Measurements from ENCODE around the gene TNMD. TPM values are rescaled to one million over a fixed set of nuclear protein-coding genes. Genes with fewer than 3 reads are reported as not detected.

The TNMD gene
- total RNA-seq, 1 donor from 2014 or later: 1.5 TPM

- Mint-ChIP-seq H3K4me3 (ENCODE audit: unreplicated experiment) (no peak overlapping the region), H3K4me1 (ENCODE audit: low read depth) (no peaks in the 10 kb centered on the region), H3K36me3 (ENCODE audit: low read depth) (no peaks in the 10 kb centered on the region), H3K27me3 (ENCODE audit: low read depth) (no peaks in the 10 kb centered on the region), H3K27ac (ENCODE audit: unreplicated experiment) (no peak overlapping the region), H3K9me3 (ENCODE audit: low read depth) (no peaks in the 10 kb centered on the region)
- TF ChIP-seq, protein P1, sequence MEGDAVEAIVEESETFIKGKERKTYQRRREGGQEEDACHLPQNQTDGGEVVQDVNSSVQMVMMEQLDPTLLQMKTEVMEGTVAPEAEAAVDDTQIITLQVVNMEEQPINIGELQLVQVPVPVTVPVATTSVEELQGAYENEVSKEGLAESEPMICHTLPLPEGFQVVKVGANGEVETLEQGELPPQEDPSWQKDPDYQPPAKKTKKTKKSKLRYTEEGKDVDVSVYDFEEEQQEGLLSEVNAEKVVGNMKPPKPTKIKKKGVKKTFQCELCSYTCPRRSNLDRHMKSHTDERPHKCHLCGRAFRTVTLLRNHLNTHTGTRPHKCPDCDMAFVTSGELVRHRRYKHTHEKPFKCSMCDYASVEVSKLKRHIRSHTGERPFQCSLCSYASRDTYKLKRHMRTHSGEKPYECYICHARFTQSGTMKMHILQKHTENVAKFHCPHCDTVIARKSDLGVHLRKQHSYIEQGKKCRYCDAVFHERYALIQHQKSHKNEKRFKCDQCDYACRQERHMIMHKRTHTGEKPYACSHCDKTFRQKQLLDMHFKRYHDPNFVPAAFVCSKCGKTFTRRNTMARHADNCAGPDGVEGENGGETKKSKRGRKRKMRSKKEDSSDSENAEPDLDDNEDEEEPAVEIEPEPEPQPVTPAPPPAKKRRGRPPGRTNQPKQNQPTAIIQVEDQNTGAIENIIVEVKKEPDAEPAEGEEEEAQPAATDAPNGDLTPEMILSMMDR (IDR thresholded peaks at IDR 0.05): no peak
- no peak for DNase-seq (ENCODE audit: low spot score)
These were observed 38.3 kb downstream of the TNMD start for GRCh38 chrX:100623001-100623400.

- no peaks in the 10 kb centered on the region for H3K9me3 Mint-ChIP-seq (ENCODE audit: low read depth)
- H3K4me3 Mint-ChIP-seq (ENCODE audit: unreplicated experiment): no peak overlapping the region
- TF ChIP-seq, protein P1 (IDR thresholded peaks at IDR 0.05): no peak
- H3K36me3 Mint-ChIP-seq (ENCODE audit: low read depth): peaks cover 4% of the 10 kb centered on the region
- no peaks in the 10 kb centered on the region for H3K4me1 Mint-ChIP-seq (ENCODE audit: low read depth)
- DNase-seq (ENCODE audit: low spot score): no peak
- no peaks in the 10 kb centered on the region for H3K27me3 Mint-ChIP-seq (ENCODE audit: low read depth)
- no peak overlapping the region for H3K27ac Mint-ChIP-seq (ENCODE audit: unreplicated experiment)
These were observed 41.3 kb downstream of the TNMD start for GRCh38 chrX:100625985-100626491.

DNA sequence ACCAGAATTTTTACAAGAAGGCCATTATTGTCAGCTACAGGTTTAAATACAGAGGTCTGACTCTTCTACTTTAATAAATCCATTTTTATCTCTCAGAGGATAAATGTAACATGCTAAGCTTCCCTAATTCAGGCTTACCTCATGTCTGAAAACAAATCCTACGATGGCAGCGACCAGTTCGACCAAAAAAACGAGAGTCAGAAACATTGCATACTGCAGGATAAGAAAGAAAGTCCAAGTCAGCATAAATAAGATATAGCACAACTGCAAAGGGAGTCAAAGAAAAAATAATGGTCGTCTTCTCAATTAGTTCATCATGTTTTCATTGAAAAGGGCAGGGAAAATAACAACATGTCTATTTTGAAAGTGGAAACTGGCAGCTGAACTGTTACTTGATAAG, 50.3 kb downstream of the TNMD start:
- DNase-seq (ENCODE audit: low spot score): no peak
- peaks cover 4% of the 10 kb centered on the region for H3K36me3 Mint-ChIP-seq (ENCODE audit: low read depth)
- H3K4me3 Mint-ChIP-seq (ENCODE audit: unreplicated experiment): no peak overlapping the region
- H3K9me3 Mint-ChIP-seq (ENCODE audit: low read depth): no peaks in the 10 kb centered on the region
- peaks cover 21% of the 10 kb centered on the region for H3K4me1 Mint-ChIP-seq (ENCODE audit: low read depth)
- no peak overlapping the region for H3K27ac Mint-ChIP-seq (ENCODE audit: unreplicated experiment)
- no peaks in the 10 kb centered on the region for H3K27me3 Mint-ChIP-seq (ENCODE audit: low read depth)
- TF ChIP-seq, protein P1 (IDR thresholded peaks at IDR 0.05): no peak

GRCh38 chrX:100635989-100636320, 51.2 kb downstream of the TNMD start:
- TF ChIP-seq, protein P1 (IDR thresholded peaks at IDR 0.05): no peak

DNA sequence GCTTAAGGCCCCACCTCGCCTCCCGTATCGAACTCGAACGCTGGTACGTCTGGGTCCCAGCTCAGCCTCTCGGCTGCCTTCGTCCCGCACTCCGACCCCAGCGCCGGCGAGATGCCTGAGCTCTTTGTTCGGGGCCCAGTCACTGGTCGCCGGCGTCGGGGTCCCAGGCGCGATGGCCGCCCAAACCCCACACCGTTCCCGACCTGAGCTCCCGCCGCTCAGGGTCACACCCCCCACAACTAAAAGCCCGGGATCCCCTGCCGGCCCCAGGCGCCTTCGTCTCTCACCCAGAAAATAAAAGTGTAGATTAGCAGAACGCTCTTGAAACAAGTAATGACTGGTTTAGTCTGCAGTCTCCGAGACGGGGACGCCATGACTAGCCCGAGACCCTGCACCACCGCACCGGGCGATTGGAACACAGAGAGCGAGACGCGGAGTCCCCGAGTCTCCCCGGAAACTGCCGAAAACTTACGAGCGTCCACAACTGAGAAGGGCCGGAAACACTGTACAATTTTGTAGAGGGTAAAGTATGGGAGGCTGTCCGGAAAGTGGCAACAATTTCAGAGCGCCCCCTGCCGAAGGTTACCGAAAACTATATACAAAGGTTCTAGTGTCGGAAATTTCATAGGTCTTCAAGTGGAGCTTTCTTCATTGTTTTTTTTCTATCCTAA, 51.7 kb downstream of the TNMD start, which contains the start of gene TSPAN6:
Gene TSPAN6, minus strand, starts transcription at position 486 of the 671 bp plus-strand sequence. Its CDS starts 112 bp downstream, at position 374.
- TF ChIP-seq, protein P1 (IDR thresholded peaks at IDR 0.05): peak; percentile 83
- peak within 1 kb of the TSS; percentile 94 for H3K27ac Mint-ChIP-seq (ENCODE audit: unreplicated experiment)
- peaks cover 4% of the 10 kb centered on the region for H3K9me3 Mint-ChIP-seq (ENCODE audit: low read depth)

More at GRCh38 chrX:100635989-100636320, 51.2 kb downstream of the TNMD start:
- no peak for DNase-seq (ENCODE audit: low spot score)
- peaks cover 3% of the 10 kb centered on the region for H3K9me3 Mint-ChIP-seq (ENCODE audit: low read depth)
- H3K4me3 Mint-ChIP-seq (ENCODE audit: unreplicated experiment): peak overlapping the region; percentile 95
- no peaks in the 10 kb centered on the region for H3K36me3 Mint-ChIP-seq (ENCODE audit: low read depth)
- peaks cover 21% of the 10 kb centered on the region for H3K4me1 Mint-ChIP-seq (ENCODE audit: low read depth)
- no peaks in the 10 kb centered on the region for H3K27me3 Mint-ChIP-seq (ENCODE audit: low read depth)
- H3K27ac Mint-ChIP-seq (ENCODE audit: unreplicated experiment): no peak overlapping the region

More for the DNA sequence above, 51.7 kb downstream of the TNMD start, which contains the start of gene TSPAN6:
- H3K4me3 Mint-ChIP-seq (ENCODE audit: unreplicated experiment): peak within 1 kb of the TSS; percentile 95
- no peak for DNase-seq (ENCODE audit: low spot score)
- no peaks in the 10 kb centered on the region for H3K36me3 Mint-ChIP-seq (ENCODE audit: low read depth)
- peaks cover 21% of the 10 kb centered on the region for H3K4me1 Mint-ChIP-seq (ENCODE audit: low read depth)
- H3K27me3 Mint-ChIP-seq (ENCODE audit: low read depth): no peaks in the 10 kb centered on the region
